Parathyroid adenoma (tissue), 2 donors: Measurements from ENCODE around the gene TPCN1.

Experiments used
- H2AFZ ChIP-seq: fragments of 300-600 bp; sonication (generic); one replicate; pipeline ENCODE4 v1.7.0; 2017; ENCODE audit warnings: antibody characterized with exemption, mild to moderate bottlenecking
- H3K27ac ChIP-seq: fragments of 300-600 bp; sonication (generic); one replicate; pipeline ENCODE4 v1.7.0; 2017
- H3K27me3 ChIP-seq: fragments of 300-600 bp; sonication (generic); one replicate; pipeline ENCODE4 v1.7.0; 2017; ENCODE audit warnings: low read length; ENCODE audit not compliant: control insufficient read depth, insufficient read depth
- H3K36me3 ChIP-seq: fragments of 300-600 bp; sonication (generic); one replicate; pipeline ENCODE4 v1.7.0; 2017; ENCODE audit warnings: low read length; ENCODE audit not compliant: control insufficient read depth, insufficient read depth
- H3K4me1 ChIP-seq: fragments of 300-600 bp; sonication (generic); one replicate; pipeline ENCODE4 v1.7.0; 2017; ENCODE audit warnings: control low read depth
- H3K4me2 ChIP-seq: fragments of 300-600 bp; sonication (generic); one replicate; pipeline ENCODE4 v1.7.0; 2017; ENCODE audit warnings: low read length
- H3K4me3 ChIP-seq: fragments of 300-600 bp; sonication (generic); one replicate; pipeline ENCODE4 v1.7.0; 2017; ENCODE audit warnings: low read depth, low read length
- H3K79me2 ChIP-seq: fragments of 300-600 bp; sonication (generic); one replicate; pipeline ENCODE4 v1.7.0; 2017; ENCODE audit warnings: control low read depth
- H3K9ac ChIP-seq: fragments of 300-600 bp; sonication (generic); one replicate; pipeline ENCODE4 v1.7.0; 2017; ENCODE audit warnings: mild to moderate bottlenecking
- H3K9me3 ChIP-seq: fragments of 300-600 bp; sonication (generic); one replicate; pipeline ENCODE4 v1.7.0; 2017; ENCODE audit warnings: low read length; ENCODE audit not compliant: control insufficient read depth
- TF ChIP-seq, protein P1 (sequence below): fragments of 300-600 bp; sonication (generic); IDR thresholded peaks from one replicate; pipeline ENCODE4 v1.7.0; 2017; ENCODE audit warnings: antibody characterized with exemption, mild to moderate bottlenecking
- donor health status: primary hyperparathyroidism.

The TPCN1 gene

DNA sequence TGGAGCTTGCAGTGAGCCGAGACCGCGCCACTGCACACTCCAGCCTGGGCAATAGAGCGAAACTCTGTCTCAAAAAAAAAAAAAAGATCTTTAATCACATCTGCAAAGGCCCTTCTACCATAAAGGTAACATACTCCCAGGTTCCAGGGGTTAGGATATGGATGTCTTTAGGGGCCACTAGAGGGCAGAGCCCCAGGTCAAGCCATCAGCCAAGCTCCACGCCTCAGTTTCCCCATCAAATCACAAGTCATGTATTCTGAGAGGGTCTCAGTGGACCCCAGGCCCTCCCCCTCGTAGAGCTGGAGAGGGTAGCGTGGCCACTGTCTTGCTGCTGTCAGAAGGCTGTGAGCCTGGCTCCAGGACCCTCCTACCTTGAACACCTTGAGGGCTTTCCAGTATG, 94.9 kb downstream of the TPCN1 start:
- no peaks in the 10 kb centered on the region for H3K9me3 ChIP-seq
- no peaks in the 10 kb centered on the region for H3K4me1 ChIP-seq
- H3K4me2 ChIP-seq: no peak overlapping the region
- no peaks in the 10 kb centered on the region for H3K36me3 ChIP-seq
- no peak overlapping the region for H3K4me3 ChIP-seq
- no peaks in the 10 kb centered on the region for H3K27me3 ChIP-seq
- H2AFZ ChIP-seq: no peak overlapping the region
- no peaks in the 10 kb centered on the region for H3K79me2 ChIP-seq
- TF ChIP-seq, protein P1, sequence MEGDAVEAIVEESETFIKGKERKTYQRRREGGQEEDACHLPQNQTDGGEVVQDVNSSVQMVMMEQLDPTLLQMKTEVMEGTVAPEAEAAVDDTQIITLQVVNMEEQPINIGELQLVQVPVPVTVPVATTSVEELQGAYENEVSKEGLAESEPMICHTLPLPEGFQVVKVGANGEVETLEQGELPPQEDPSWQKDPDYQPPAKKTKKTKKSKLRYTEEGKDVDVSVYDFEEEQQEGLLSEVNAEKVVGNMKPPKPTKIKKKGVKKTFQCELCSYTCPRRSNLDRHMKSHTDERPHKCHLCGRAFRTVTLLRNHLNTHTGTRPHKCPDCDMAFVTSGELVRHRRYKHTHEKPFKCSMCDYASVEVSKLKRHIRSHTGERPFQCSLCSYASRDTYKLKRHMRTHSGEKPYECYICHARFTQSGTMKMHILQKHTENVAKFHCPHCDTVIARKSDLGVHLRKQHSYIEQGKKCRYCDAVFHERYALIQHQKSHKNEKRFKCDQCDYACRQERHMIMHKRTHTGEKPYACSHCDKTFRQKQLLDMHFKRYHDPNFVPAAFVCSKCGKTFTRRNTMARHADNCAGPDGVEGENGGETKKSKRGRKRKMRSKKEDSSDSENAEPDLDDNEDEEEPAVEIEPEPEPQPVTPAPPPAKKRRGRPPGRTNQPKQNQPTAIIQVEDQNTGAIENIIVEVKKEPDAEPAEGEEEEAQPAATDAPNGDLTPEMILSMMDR: no peak
- no peak overlapping the region for H3K27ac ChIP-seq
- H3K9ac ChIP-seq: no peak overlapping the region

DNA sequence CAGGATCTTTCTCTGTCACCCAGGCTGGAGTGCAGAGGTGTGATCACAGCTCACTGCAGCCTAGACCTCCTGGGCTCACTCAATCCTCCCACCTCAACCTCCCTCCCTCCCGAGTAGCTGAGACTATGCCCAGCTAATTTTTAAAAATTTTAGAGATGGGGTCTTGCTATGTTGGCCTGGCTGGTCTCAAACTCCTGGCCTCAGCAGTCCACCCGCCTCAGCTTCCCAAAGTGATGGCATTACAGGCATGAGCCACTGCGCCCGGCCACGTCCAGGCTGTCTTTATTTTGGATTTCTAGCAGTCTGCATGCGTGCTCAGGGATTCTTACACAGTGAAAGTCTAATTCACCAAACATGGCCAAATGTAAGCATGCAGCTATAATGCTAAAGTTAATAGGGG, 95.9 kb downstream of the TPCN1 start:
- no peaks in the 10 kb centered on the region for H3K9me3 ChIP-seq
- no peak overlapping the region for H3K9ac ChIP-seq
- no peak overlapping the region for H2AFZ ChIP-seq
- no peaks in the 10 kb centered on the region for H3K27me3 ChIP-seq
- H3K27ac ChIP-seq: no peak overlapping the region
- H3K4me1 ChIP-seq: no peaks in the 10 kb centered on the region
- H3K36me3 ChIP-seq: no peaks in the 10 kb centered on the region
- no peak overlapping the region for H3K4me3 ChIP-seq
- H3K79me2 ChIP-seq: no peaks in the 10 kb centered on the region
- no peak overlapping the region for H3K4me2 ChIP-seq
- TF ChIP-seq, protein P1: no peak

DNA sequence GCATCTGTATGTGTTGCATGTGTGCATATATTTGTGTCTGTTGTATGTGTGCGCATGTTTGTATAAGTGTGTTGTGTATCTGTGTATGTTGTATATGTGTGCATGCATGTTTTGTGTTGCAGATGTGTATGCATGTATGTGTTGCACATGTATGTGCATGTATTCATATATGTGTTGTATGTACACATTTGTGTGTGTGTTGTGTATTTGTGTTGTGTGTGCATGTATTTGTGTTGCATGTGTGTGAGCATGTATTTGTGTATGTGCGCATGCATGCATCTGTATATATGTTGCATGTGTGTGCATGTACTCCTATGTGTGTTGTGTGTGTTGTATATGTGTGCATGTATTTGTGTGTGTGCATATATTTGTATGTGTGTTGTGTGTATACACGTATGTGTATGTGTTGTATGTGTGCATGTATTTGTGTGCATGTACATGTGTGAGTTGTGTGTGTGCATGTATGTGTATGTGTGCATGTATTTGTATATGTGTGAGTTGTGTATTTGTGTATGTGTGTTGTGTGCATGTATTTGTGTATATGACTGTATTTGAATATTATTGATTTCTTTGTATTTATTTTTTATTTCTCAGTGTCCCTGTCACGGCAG, 96.9 kb downstream of the TPCN1 start:
- H2AFZ ChIP-seq: no peak overlapping the region
- no peak overlapping the region for H3K9ac ChIP-seq
- H3K4me1 ChIP-seq: no peaks in the 10 kb centered on the region
- no peak overlapping the region for H3K4me2 ChIP-seq
- no peaks in the 10 kb centered on the region for H3K27me3 ChIP-seq
- no peak overlapping the region for H3K27ac ChIP-seq
- TF ChIP-seq, protein P1: no peak
- H3K9me3 ChIP-seq: no peaks in the 10 kb centered on the region
- no peaks in the 10 kb centered on the region for H3K36me3 ChIP-seq
- no peaks in the 10 kb centered on the region for H3K79me2 ChIP-seq
- no peak overlapping the region for H3K4me3 ChIP-seq

DNA sequence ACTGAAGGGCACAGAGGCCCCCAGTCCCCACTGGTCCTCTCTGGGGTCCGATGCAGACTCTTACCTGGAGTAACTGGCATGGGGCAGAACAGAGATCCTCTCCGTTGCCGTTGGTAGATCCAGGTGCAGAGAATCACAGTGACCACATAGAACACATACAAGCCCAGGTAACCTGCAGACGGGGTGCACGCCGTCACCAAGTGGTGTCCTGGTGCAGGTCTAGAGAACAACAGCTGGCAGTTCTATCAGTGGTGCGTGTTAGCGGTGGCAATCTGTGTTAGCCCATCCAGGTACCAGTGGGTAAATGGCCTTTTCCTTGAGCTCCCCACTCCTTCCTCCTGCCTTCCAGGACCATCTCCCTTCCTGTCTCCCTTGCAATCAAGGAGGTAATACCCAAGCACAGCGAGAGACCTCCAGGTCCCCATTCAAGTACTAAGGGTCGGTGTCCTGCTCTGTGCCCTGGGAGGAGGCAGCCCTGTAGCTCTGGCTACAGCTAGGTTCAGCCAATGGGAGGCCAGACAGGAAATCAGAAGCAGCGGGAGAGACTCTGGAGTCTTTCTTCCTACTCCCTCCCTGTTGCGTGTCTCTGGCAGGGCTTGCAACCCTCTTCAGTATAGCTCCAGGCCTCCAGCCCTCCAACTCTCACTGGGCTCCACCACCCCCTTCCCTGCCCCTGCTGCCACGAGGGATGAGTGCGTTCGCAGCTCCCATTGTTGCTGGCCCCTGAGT, 97.8 kb downstream of the TPCN1 start:
- no peaks in the 10 kb centered on the region for H3K4me1 ChIP-seq
- no peak overlapping the region for H3K4me2 ChIP-seq
- H3K36me3 ChIP-seq: no peaks in the 10 kb centered on the region
- no peak overlapping the region for H2AFZ ChIP-seq
- no peaks in the 10 kb centered on the region for H3K9me3 ChIP-seq
- H3K27ac ChIP-seq: no peak overlapping the region
- no peaks in the 10 kb centered on the region for H3K27me3 ChIP-seq
- TF ChIP-seq, protein P1: no peak
- H3K4me3 ChIP-seq: no peak overlapping the region
- H3K79me2 ChIP-seq: no peaks in the 10 kb centered on the region
- H3K9ac ChIP-seq: no peak overlapping the region

DNA sequence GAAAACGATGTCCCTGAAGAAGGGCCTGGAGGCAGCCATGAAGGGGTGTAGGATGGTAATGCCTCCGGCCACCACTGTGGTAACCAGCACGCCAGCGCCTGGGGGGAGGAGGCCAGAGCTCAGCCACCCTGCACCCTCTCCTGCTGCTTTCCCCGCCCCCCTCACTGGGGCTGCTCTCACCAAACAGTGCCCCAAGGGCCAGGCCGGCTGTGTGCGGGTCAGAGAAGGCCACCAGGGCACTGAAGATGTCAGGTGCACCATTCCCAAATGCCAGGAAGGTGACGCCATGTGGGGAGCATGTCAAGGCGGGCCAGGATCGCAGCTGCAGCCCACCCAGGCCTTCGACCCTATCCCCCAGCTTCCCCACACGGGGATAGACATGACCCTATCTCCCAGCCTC, 99.1 kb downstream of the TPCN1 start:
- Histone ChIP-seq H3K27me3 (no peaks in the 10 kb centered on the region), H3K79me2 (no peaks in the 10 kb centered on the region), H3K9ac (no peak overlapping the region), H3K4me2 (no peak overlapping the region), H3K4me1 (no peaks in the 10 kb centered on the region), H3K27ac (no peak overlapping the region), H2AFZ (no peak overlapping the region), H3K4me3 (no peak overlapping the region), H3K36me3 (no peaks in the 10 kb centered on the region), H3K9me3 (no peaks in the 10 kb centered on the region)
- TF ChIP-seq, protein P1: no peak
